ENCODE measurements around the gene FUCA1. TPM values are rescaled to one million over a fixed set of nuclear protein-coding genes. Genes with fewer than 3 reads are reported as not detected.

FUCA1 gene
- total and polyA plus RNA-seq, 2 donors (not counting 3 experiments of a cell fraction or from before 2014, with no cell fraction given), result 4.9 to 5.6 TPM

DNA sequence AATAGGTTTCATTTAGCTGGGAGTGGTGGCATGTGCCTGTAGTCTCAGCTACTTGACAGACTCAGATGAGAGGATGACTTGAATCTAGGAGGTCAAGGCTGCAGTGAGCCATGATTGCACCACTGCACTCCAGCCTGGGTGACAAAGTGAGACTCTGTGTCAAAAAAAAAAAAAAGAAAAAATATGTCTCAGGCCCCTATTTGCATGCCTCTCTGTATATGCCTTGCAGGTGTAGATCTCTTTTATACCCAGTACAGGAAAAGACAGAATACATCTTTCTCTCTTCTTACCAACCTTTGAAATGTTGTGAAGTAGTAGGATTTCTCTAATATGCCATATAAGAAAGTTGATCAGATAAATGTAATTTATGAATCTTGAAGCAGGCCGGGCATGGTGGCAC lies 38.6 kb upstream of the FUCA1 start:
- POLR2A ChIA-PET, result interaction anchor here (1.4 kb wide), 1 partner anchor 10 kb away, joined by 5 read pairs; no protein-coding TSS in a partner anchor
- TF ChIP-seq FOS (IDR thresholded peaks at IDR 0.05; ENCODE audit: borderline replicate concordance, insufficient read depth, low read length) (no peak), POLR2AphosphoS5 (IDR thresholded peaks at IDR 0.05; ENCODE audit: insufficient read depth, low read depth, low read length) (no peak), EZH2 (IDR thresholded peaks at IDR 0.05; ENCODE audit: borderline replicate concordance, low read depth, low read length, severe bottlenecking) (no peak), GATA2 (IDR thresholded peaks at IDR 0.05; ENCODE audit: insufficient read depth, insufficient read length, low read depth, low read length) (no peak), MYC (IDR thresholded peaks at IDR 0.05; ENCODE audit: low read depth, low read length) (no peak), POLR2A (IDR thresholded peaks at IDR 0.05; ENCODE audit: low read depth, low read length) (no peak), JUN (IDR thresholded peaks at IDR 0.05; ENCODE audit: borderline replicate concordance, insufficient read depth, insufficient read length, low read depth) (no peak)
- TF ChIP-seq, protein P1, sequence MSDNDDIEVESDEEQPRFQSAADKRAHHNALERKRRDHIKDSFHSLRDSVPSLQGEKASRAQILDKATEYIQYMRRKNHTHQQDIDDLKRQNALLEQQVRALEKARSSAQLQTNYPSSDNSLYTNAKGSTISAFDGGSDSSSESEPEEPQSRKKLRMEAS (IDR thresholded peaks at IDR 0.05; ENCODE audit: insufficient read depth, insufficient read length), result no peak
- TF ChIP-seq, protein P2, sequence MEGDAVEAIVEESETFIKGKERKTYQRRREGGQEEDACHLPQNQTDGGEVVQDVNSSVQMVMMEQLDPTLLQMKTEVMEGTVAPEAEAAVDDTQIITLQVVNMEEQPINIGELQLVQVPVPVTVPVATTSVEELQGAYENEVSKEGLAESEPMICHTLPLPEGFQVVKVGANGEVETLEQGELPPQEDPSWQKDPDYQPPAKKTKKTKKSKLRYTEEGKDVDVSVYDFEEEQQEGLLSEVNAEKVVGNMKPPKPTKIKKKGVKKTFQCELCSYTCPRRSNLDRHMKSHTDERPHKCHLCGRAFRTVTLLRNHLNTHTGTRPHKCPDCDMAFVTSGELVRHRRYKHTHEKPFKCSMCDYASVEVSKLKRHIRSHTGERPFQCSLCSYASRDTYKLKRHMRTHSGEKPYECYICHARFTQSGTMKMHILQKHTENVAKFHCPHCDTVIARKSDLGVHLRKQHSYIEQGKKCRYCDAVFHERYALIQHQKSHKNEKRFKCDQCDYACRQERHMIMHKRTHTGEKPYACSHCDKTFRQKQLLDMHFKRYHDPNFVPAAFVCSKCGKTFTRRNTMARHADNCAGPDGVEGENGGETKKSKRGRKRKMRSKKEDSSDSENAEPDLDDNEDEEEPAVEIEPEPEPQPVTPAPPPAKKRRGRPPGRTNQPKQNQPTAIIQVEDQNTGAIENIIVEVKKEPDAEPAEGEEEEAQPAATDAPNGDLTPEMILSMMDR (IDR thresholded peaks at IDR 0.05; ENCODE audit: extremely low read depth in 1 of 2, insufficient read depth in 1 of 2, low read depth in 1 of 2, low read length in 2 of 2), result no peak
- peaks cover 36 to 38% of the 10 kb centered on the region in 2 experiments for H3K27me3 ChIP-seq (ENCODE audit: control insufficient read depth in 2 of 2, insufficient read depth in 2 of 2, low read length in 2 of 2)
- CTCF ChIA-PET, result interaction anchor here (0.8 kb wide), 1 partner anchor 15 kb away, joined by 3 read pairs; no protein-coding TSS in a partner anchor
- H3K4me2 ChIP-seq (ENCODE audit: insufficient read depth, low read length), result no peak overlapping the region
- no peaks in the 10 kb centered on the region for H3K9me1 ChIP-seq (replicated peaks; ENCODE audit: control insufficient read depth, extremely low read depth, insufficient read depth, low read length)
- no peaks in the 10 kb centered on the region for H4K20me1 ChIP-seq (replicated peaks; ENCODE audit: control insufficient read depth, extremely low read depth, insufficient read depth, low read length)
- H3K79me2 ChIP-seq (ENCODE audit: control insufficient read depth, insufficient read depth, low read length), result no peaks in the 10 kb centered on the region
- intact Hi-C loops (cut with micrococcal nuclease), result no loop called here
- DNase-seq (ENCODE audit: low read depth, low spot score) (no peak), FAIRE-seq (no peak)
- no peak overlapping the region for H2AFZ ChIP-seq (ENCODE audit: low read depth, low read length)
- dilution Hi-C loops (cut with MboI; ENCODE audit: extremely low pct_ligation_motif_present, low sequenced_read_pairs), result no loop called here
- H3K36me3 ChIP-seq (ENCODE audit: control insufficient read depth in 2 of 2, extremely low read depth in 1 of 2, insufficient read depth in 2 of 2, low read length in 2 of 2), result no peaks in the 10 kb centered on the region
- no peak overlapping the region for H3K9ac ChIP-seq (replicated peaks; ENCODE audit: extremely low read depth, insufficient read depth, low read length)
- no peak overlapping the region for H3K27ac ChIP-seq (ENCODE audit: insufficient read depth, low read depth, low read length)
- no TSS peak for BruUV-seq (replicated peaks)
- no peaks in the 10 kb centered on the region for H3K9me3 ChIP-seq (replicated peaks; ENCODE audit: control insufficient read depth, insufficient read depth, low read length)
- no peaks in the 10 kb centered on the region for H3K4me1 ChIP-seq (ENCODE audit: control insufficient read depth, extremely low read depth, insufficient read depth, low read length)
- H3K4me3 ChIP-seq (replicated peaks in 1 of 3; ENCODE audit: insufficient read depth in 1 of 3, low read depth in 1 of 3, low read length in 3 of 3), result no peak overlapping the region
